Measurements from ENCODE around the gene JARID2.

DNA sequence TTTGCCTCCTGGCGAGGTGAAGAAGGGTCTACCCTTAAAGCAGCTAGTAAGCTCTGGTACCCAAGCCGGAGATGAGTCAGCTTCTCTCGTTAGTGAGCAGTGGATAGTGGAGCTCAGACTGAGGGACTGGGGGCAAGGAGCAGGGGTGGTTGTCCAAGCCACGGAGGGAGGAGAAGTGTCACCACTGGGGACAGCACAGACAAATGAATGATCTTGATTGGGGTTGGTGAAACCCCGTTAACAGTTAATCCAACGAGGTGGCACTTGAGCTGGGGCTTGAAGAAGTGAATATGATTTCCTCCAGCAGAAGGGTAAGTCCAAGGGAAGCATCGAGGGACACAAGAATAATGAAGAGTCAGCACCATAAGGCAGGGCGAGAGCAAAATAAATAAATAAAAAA is 43.0 kb downstream of the JARID2 start:
- TF ChIP-seq, protein P1, sequence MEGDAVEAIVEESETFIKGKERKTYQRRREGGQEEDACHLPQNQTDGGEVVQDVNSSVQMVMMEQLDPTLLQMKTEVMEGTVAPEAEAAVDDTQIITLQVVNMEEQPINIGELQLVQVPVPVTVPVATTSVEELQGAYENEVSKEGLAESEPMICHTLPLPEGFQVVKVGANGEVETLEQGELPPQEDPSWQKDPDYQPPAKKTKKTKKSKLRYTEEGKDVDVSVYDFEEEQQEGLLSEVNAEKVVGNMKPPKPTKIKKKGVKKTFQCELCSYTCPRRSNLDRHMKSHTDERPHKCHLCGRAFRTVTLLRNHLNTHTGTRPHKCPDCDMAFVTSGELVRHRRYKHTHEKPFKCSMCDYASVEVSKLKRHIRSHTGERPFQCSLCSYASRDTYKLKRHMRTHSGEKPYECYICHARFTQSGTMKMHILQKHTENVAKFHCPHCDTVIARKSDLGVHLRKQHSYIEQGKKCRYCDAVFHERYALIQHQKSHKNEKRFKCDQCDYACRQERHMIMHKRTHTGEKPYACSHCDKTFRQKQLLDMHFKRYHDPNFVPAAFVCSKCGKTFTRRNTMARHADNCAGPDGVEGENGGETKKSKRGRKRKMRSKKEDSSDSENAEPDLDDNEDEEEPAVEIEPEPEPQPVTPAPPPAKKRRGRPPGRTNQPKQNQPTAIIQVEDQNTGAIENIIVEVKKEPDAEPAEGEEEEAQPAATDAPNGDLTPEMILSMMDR (IDR thresholded peaks at IDR 0.05; ENCODE audit: control extremely low read depth in 1 of 3, insufficient read depth in 1 of 3, low read depth in 1 of 3, low read length in 3 of 3), result no peak
- TF ChIP-seq POLR2A (IDR thresholded peaks at IDR 0.05; ENCODE audit: control extremely low read depth in 1 of 2, low read depth in 2 of 2, low read length in 2 of 2) (no peak), GABPA (IDR thresholded peaks at IDR 0.05; ENCODE audit: borderline replicate concordance, insufficient read depth, low read length) (no peak), TAF7 (optimal IDR thresholded peaks at IDR 0.05; ENCODE audit: borderline replicate concordance, low read depth, low read length) (no peak), KDM1A (IDR thresholded peaks at IDR 0.05; ENCODE audit: borderline replicate concordance, low read length) (no peak), SIX5 (IDR thresholded peaks at IDR 0.05; ENCODE audit: low read depth, low read length) (no peak), EGR1 (IDR thresholded peaks at IDR 0.05; ENCODE audit: borderline replicate concordance, low read depth, low read length) (no peak), SRF (IDR thresholded peaks at IDR 0.05; ENCODE audit: low read depth, low read length) (no peak), CREB1 (IDR thresholded peaks at IDR 0.05) (no peak)
- TF ChIP-seq, protein P2, sequence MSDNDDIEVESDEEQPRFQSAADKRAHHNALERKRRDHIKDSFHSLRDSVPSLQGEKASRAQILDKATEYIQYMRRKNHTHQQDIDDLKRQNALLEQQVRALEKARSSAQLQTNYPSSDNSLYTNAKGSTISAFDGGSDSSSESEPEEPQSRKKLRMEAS (IDR thresholded peaks at IDR 0.05), result no peak
- TF ChIP-seq, protein P3, sequence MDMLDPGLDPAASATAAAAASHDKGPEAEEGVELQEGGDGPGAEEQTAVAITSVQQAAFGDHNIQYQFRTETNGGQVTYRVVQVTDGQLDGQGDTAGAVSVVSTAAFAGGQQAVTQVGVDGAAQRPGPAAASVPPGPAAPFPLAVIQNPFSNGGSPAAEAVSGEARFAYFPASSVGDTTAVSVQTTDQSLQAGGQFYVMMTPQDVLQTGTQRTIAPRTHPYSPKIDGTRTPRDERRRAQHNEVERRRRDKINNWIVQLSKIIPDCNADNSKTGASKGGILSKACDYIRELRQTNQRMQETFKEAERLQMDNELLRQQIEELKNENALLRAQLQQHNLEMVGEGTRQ (IDR thresholded peaks at IDR 0.05; ENCODE audit: low read length), result no peak
